ENCODE results near the gene LITAF.
"Not testable (repeated sequence)": the region's sequence is repeated elsewhere in the genome, so short reads cannot be mapped to it uniquely, and the experiment has no call there.

LITAF gene

GRCh38 chr16:11576427-11577289, 10.1 kb downstream of the LITAF start:
- in situ Hi-C loops (cut with MboI; ENCODE audit: low sequenced_read_pairs) = no loop called here

DNA sequence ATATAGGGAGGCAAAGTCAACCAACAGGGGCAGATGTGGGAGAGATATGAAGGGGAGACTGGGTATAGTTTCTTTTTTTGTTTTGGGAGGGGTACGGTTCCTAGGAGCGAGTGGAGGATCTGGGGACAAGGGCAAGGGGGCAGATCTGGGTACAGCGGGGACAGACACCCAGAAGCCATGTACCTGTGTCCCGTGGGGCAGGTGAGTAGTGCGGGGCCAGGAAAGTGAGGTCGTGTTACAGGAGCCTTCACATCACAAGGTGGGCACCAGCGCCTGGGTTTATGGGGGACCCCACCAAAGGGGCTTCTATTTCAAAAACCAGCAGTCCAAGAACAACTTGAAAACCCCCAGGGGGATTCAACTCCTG, 11.5 kb downstream of the LITAF start:
- in situ Hi-C loops (cut with MboI; ENCODE audit: low sequenced_read_pairs) = no loop called here

DNA sequence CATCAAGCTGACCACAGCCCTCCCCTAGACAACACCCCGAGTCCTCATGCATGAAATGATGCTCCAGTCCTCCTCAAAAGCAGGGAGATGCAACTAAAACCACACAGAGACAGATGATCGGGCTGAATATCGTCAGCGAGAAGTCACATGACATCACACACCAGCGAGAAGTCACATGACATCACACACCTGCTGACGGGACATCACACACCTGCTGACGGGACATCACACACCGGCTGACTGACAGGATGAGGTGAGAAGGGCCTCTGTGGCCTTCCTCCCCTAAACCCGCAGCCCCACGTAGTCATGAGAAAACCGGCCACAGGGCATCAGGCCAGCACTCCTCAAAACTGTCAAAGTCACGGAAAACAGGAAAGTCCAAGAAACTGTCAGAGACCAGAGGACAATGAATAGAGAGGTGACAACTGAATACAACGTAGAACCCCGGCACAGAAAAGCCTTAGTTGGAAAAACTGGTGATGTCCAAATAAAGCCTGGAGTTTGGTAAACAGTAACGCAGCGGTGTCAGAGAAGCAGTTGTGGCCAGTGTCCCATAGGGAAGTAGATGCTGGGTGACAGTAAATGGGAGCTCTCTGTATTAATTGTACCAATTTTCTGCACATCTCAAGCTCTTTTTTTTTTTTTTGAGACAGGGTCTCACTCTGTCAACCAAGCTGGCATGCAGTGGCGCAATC, 14.3 kb downstream of the LITAF start:
- in situ Hi-C loops (cut with MboI; ENCODE audit: low sequenced_read_pairs) = no loop called here

GRCh38 chr16:11571549-11571948, 15.2 kb downstream of the LITAF start:
- in situ Hi-C loops (cut with MboI; ENCODE audit: low sequenced_read_pairs) = no loop called here

DNA sequence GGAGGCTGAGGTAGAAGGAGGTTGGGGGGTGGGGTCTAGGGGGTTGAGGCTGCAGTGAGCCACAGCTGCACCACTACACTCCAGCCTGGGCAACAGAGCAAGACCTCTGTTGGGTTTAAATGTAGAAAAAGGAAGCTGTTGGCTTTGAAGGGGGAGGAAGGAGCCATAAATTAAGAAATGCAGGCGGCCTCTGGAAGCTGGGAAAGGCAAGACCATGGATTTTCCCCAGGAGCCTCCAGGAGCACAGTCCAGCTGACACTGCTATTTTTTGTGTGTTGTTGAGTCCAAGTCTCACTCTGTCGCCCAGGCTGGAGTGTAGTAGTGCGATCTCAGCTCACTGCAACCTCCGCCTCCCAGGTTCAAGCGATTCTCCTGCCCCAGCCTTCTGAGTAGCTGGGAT, 15.9 kb downstream of the LITAF start:
- in situ Hi-C loops (cut with MboI; ENCODE audit: low sequenced_read_pairs) = no loop called here

- in situ Hi-C loops (cut with MboI; ENCODE audit: low sequenced_read_pairs) = no loop called here
Observed at GRCh38 chr16:11570258-11570657, 16.5 kb downstream of the LITAF start.

- in situ Hi-C loops (cut with MboI; ENCODE audit: low sequenced_read_pairs) = no loop called here
Observed at GRCh38 chr16:11566398-11566797, 20.3 kb downstream of the LITAF start.

DNA sequence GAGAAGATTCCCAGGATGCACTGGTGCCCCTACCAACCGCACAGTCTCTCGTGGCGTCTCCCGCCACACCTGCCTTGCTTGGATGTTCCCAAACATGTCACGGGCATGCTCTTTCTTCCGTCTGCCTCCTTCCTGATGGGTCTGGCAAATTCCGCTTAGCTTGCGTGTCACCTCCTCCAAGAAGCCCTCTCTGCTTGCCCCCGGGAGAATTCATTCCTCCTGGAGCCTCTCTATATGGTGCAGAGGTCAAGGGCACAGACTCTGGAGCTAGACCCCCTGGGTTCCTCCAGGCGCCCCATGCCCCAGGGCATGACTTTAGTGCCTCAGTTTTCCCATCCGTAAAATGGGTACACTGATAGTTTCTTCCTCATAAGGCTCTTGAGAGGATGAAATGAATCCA, 21.1 kb downstream of the LITAF start:
- in situ Hi-C loops (cut with MboI; ENCODE audit: low sequenced_read_pairs) = no loop called here

GRCh38 chr16:11564046-11564926, 22.4 kb downstream of the LITAF start:
- in situ Hi-C loops (cut with MboI; ENCODE audit: low sequenced_read_pairs) = no loop called here

DNA sequence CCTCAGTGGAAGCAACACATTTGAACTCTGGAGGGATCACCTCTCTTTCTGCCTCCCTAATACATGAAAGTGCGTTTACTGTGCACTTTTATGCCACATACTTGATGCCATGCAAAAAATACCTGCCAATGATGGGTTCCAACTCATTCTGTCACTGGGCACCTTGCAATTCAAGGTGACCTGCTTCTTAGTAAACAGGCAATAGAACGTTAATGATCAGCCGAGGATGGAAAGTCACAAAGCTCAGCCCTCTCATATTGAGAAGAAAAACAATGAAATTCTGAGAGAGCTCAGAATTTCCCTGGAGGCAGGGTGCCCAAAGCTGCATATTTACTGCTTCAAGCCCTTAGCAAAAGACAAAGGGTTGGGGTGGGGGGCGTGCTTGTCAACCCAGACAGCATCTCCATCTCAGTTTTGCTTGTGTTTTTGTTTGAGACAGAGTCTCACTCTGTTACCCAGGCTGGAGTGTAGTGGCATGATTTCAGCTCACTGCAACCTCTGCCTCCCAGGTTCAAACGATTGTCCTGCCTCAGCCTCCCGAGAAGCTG, 23.2 kb downstream of the LITAF start:
- in situ Hi-C loops (cut with MboI; ENCODE audit: low sequenced_read_pairs) = no loop called here

DNA sequence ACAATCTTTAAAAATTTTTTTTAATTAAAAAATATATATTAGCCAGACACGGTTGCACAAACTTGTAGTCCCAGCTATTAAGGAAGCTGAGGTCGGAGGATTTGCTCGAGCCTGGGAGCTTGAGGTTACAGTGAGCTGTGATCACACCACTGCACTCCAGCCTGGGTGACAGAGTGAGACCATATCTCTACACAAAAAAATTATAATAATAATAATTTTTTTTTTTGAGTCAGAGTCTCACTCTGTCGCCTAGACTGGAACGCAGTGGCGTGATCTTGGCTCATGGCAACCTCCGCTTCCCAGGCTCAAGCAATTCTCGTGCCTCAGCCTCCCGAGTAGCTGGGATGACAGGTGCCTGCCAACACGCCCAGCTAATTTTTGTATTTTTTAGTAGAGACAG, 23.8 kb downstream of the LITAF start:
- in situ Hi-C loops (cut with MboI; ENCODE audit: low sequenced_read_pairs) = no loop called here

- in situ Hi-C loops (cut with MboI; ENCODE audit: low sequenced_read_pairs) = no loop called here
Observed at GRCh38 chr16:11562411-11562810, 24.3 kb downstream of the LITAF start.

GRCh38 chr16:11561856-11562255, 24.9 kb downstream of the LITAF start:
- in situ Hi-C loops (cut with MboI; ENCODE audit: low sequenced_read_pairs) = no loop called here

DNA sequence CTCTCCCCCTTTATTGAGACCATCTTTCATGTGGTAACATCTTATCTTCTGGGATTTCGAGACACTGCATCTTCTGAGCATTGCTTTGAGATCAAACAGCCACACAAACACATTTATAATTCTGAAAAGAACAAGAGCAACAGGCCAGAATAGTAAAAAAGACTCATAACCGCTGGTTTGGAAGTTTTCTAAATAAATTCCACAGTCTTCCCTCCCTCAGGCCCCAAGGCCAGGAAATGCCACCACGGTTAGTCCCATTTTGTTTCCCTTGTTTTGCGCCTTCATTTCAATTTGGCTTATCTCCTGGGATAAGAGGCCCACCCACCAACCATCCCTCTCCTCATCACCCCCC, 25.3 kb downstream of the LITAF start:
- in situ Hi-C loops (cut with MboI; ENCODE audit: low sequenced_read_pairs) = no loop called here

- in situ Hi-C loops (cut with MboI; ENCODE audit: low sequenced_read_pairs) = no loop called here
Observed at GRCh38 chr16:11560701-11561453, 25.8 kb downstream of the LITAF start.

GRCh38 chr16:11558308-11558823, 28.4 kb downstream of the LITAF start:
- in situ Hi-C loops (cut with MboI; ENCODE audit: low sequenced_read_pairs) = not testable (repeated sequence)

- in situ Hi-C loops (cut with MboI; ENCODE audit: low sequenced_read_pairs) = no loop called here
Observed at GRCh38 chr16:11557801-11558200, 28.9 kb downstream of the LITAF start.

GRCh38 chr16:11556945-11557720, 29.6 kb downstream of the LITAF start:
- in situ Hi-C loops (cut with MboI; ENCODE audit: low sequenced_read_pairs) = no loop called here

- in situ Hi-C loops (cut with MboI; ENCODE audit: low sequenced_read_pairs) = no loop called here
Observed at GRCh38 chr16:11556214-11556819, 30.4 kb downstream of the LITAF start.
